NOMO-1 treated with DMSO at 0.1 percent for 48 hours (cell line): Measurements from ENCODE around the gene PWWP2A.
A peak's percentile ranks its signal among the peaks of the same experiment; 100 is the strongest.

ENCODE experiments used
- DNase-seq: peaks from one replicate; lab custom pipeline; 2025; ENCODE audit not compliant: unreplicated experiment; lab: John Stamatoyannopoulos, UW

Gene PWWP2A

GRCh38 chr5:160133918-160134304 lies 14.7 kb upstream of the PWWP2A start:
- no peak for DNase-seq

GRCh38 chr5:160133071-160133917 lies 14.0 kb upstream of the PWWP2A start:
- no peak for DNase-seq

DNA sequence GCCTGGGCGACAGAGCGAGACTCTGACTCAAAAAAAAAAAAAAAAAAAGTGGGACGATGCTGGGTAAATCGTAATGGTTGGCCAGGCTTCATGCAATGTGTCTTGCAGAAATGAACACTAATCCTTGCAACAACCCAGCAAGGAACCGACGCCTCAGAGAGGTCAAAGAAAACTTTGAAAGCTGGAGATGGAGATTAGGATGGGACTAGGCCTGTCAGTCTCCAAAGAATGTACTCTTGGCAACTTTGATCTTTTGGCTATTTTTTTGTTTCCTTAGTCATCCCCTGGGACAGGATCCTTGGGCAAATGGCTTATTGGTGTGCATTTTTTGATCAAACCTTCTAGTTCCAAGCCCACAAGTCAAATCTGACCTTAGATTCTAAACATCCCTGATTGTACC lies 10.6 kb upstream of the PWWP2A start:
- DNase-seq, result no peak

DNA sequence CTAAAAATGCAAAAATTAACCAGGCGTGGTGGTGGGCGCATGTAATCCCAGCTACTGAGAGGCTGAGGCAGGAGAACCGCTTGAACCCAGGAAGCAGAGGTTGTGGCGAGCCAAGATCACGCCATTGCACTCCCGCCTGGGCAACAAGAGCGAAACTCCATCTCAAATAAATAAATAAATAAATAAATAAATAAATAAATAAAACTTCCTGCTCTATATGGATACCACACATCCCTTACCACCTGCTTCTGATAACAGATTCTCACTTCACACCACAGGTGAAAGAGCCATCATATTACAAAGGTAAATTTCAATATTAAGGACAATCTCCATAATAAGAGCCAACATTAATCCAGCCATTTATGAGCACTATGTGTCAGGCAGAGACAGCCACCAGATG lies 9.4 kb upstream of the PWWP2A start:
- DNase-seq, result no peak

GRCh38 chr5:160119905-160120266 lies 636 bp upstream of the PWWP2A start:
- DNase-seq, result no peak

DNA sequence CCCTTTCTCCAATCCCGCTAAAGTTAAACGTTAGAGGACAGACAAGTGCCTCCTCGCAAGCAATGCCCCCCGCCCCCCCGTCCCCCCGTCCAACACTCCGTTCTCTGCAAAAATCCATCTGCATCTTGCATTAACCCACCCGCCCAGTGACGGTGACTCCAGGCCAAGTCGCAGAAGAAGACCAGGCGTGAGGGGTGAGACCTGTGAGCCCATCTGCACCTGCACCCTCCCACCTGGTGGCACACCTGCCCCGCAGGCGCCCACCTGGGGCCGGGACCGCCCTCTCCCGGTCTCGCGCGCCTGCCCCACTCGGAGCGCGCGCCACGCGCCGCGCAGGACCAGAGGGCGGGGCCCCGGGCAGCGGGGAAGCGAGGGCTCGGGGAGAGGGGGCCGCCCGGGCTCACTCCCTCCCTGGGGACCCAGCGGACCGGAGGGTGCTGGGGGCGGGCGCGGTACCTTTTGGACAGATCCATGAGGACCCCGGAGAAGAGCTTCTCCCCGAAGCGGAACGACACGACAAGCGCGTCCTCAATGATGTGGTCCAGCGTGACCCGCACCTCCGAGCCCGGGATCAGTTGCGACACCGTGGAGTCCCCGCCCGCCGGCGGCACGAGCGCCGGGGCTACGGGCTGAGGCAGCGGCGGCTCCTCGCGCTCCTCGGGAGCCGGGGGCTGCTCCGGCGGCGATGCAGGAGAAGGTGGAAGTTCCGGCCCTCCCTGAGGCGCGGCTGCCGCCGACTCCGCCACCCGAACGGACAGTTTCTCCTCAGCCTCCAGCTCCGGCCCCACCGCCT lies 705 bp downstream of the PWWP2A start:
- peak; percentile 25 for DNase-seq

- DNase-seq, result no peak
These were observed 2.3 kb downstream of the PWWP2A start for GRCh38 chr5:160116991-160117390.

DNA sequence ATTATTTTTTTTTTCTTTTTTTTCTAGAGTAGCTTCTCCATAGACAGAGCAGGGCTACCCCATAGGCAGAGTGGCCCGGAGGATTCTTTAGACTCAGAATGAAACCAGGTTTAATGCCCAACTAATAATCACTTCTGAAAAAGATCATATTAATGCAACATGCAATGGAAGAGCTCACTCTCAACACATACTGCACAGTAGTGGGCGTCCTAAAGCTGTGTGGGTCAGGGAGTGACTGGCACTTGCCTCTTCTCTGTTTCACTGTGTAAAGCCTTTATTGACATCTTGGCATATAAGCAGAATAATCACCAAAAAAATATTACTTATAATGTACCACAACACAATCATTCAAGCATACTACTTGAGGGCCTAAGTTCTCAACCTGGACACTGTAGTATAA lies 11.1 kb downstream of the PWWP2A start:
- no peak for DNase-seq

DNA sequence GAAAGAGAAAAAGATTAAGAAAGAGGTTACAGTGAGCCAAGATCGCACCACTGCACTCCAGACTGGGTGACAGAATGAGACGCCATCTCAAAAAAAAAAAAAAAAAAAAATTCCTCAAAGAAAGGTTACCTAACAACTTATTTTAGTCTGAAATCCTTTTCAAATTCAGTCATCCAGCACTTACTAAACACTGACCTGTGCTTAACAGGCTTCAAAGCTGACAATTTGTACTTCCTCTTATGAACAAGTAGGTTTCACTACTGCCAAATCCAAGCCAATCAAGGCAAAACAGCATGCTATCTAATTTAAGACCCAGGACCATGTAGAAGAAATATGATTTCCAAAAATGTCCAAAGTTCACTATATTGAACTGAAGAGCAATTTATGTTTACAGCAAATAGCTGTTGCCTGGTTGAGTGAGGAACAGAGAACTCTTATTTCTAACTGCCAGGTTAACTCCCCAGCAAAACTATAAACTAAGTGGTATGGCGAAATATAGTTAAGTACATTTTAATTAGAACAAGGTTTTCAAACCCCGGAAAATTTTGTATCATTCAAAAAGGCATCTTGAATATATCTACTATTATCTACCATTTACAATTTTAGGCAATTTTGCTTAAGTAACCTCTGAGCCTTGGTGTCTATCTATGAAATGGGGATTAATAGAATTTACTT lies 13.4 kb downstream of the PWWP2A start:
- DNase-seq, result peak; percentile 87

DNA sequence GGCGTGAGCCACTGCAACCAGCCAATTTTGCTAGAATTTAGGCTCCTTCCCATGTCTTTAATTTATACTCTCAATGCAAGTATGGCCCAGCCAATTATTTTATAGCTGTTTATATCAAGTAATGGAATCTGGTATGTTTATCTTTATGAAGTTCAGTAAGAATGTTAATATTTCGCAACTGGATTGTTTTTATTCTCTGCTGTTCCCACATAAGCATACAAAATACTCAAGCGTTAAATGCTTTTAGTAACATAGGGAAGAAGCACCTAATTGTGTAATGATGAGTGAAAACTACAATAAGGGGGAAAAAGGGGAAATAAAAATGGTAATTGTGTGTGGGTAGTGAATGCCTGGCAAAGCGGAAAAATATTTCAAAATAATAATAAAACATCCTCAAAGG lies 21.3 kb downstream of the PWWP2A start:
- DNase-seq, result peak; percentile 92

GRCh38 chr5:160096178-160096577 lies 23.1 kb downstream of the PWWP2A start:
- no peak for DNase-seq

DNA sequence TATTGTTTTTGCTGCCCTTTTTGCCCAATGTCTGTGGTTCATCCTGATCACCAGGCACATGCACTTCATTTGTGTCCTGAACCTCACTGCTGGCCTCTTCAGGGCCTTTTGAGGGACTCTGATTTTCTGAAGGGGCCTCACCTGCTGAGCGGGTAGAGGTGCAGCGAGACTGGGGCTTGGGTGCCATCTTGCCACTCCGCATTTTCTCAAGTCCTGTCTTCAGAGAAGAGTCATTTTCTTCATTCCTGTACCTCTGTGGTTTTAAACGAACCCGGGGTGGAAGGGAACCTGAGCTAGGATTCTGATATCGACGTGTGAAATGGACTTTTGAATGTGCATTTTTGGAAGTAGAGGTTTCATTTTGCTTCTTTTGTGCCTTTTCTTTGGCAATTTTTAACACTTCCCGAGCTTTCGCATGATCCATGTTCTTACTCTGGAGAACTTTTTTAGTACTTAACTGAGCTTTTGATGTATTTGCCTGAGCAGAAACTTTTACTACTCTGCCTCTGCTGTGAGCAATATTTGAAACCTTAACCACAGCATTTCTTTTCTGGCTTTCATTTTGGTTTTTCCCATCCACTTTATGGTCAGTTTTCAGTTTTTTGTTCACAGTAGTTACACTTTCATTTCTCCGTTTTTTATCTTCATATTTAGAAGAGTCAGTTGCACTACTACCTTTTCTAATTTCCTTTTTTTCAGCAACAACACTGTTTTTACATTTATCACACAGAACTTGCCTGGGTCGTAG lies 26.1 kb downstream of the PWWP2A start:
- peak; percentile 11 for DNase-seq

DNA sequence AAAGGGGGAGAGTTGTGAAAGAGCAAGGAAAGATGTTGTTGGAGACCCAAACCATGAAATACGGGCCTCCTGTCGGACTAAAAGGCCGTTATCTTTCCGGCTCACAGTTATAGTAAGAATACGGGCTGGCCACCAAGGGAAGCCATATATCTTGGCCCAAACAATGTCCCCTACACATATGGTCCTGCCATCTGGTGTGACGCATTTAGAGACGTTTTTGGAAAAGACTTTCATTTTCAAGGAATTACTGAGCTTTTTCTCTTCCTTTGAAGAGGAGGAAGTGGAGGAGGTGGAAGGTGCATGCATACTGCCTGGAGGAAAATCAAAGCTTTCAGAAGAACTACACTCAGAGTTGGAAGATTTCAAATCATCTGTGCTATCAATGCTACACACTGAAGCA lies 26.7 kb downstream of the PWWP2A start:
- no peak for DNase-seq

DNA sequence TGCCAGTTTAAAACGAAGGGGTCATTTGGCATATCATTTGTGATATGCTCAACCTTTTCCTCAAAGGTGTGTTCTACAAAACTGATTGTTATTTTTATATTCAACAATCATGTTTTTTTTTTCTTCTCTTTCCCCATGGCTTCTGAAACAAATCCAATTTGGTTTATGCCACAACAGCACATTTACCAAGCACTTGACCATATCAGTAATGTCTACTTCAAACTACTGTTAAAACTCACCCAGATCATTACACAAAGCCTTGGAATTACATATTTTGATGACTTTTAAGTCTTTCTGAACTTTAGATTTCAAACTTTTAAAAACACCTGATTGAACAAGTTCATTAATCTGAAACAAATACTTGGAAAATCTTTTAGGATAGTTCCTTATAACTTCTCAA lies 29.2 kb downstream of the PWWP2A start:
- no peak for DNase-seq

DNA sequence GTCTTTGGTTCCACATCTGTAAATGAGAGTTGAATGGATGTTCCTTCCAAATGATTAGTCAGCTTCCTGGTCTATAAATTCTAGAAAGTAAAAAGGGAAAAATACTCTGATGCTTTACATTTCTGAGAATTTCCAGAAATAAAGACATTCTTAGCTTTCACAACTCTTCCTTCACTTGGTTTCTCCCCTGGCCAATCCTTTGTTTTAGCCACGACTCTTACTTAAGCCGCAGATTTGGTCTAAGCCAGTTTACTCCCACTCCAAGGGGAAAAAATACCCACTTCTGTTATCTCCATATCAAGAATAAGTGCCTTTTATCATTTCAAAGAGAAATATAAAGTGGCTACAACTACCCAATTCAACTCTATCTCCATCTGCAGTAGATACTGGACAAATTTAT lies 29.7 kb downstream of the PWWP2A start:
- DNase-seq, result no peak

DNA sequence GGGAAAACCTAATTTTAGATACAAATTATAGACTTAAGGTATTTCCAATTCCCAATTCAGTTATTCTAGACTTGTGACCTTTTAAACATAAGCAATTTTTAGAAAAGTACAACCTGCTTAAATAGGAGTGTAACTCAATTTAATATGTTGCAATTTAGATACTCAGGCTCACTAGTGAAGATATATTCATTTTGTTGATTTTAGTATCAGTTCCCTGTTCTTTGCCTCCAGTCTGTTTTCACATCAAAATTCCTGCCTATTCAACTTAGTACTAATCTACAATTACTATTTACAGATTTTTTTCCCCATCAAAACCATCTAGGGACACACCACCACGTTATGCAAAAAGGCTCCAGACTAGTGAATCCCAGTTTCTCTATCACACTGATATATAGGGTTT lies 30.4 kb downstream of the PWWP2A start:
- DNase-seq, result peak; percentile 69

DNA sequence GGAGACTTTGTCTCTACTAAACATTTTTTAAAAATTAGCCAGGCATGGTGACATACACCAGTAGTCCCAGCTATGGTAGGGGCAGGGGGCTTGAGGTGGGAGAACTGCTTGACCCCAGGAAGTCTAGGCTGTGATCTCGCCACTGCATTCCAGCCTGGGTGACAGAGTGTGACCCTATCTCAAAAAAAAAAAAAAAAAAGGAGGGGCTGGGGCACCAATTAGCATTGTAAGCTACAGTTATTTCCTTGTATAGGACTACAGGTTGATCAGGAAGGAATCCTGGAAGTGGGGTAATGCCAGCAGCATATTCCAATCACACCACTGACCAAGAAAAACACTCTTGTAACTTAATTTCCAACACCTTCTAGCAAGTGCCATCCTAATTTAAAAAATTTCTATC lies 32.1 kb downstream of the PWWP2A start:
- DNase-seq, result no peak

GRCh38 chr5:160084144-160084543 lies 35.1 kb downstream of the PWWP2A start:
- no peak for DNase-seq

DNA sequence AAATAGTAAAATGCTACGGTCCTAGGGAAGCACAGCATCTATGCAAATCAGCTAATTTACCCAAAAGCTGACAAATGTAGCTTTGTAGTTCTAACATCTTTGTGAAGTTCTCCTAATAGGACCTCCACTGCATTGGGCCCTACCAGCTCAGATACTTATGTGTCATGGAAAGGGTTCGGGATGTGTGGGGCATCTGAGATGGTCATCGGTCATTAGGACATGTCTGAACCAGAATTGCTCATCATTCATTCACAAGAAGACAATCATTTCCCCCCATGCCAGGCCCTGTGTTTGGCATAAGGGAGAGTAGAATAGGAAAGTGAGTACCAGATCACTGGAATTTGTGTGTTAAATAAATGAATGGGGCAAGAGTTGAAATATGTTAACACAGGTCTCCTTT lies 35.7 kb downstream of the PWWP2A start:
- DNase-seq, result no peak

GRCh38 chr5:160082614-160083500 lies 36.4 kb downstream of the PWWP2A start:
- DNase-seq, result no peak
